SH-SY5Y (cell line): ENCODE data around the gene HSPB9.

Source experiments
- GATA2 ChIP-seq: IDR thresholded peaks from 2 replicates; pipeline ENCODE4 v1.6.1; 2011; ENCODE audit warnings: mild to moderate bottlenecking, low read depth, low read length
- GATA3 ChIP-seq: IDR thresholded peaks from 2 replicates; pipeline ENCODE4 v1.6.1; 2011; ENCODE audit warnings: low read depth, mild to moderate bottlenecking, low read length, moderate library complexity

- TF ChIP-seq GATA2 (no peak), GATA3 (no peak)
These were observed 26.1 kb upstream of the HSPB9 start for GRCh38 chr17:42096360-42097111.
